Measurements from ENCODE around the gene CDK16. TPM values are rescaled to one million over a fixed set of nuclear protein-coding genes. Genes with fewer than 3 reads are reported as not detected.

The CDK16 gene
- polyA plus RNA-seq, 4 donors: 107 to 122 (median 117) TPM

- no peak for DNase-seq (ENCODE audit: low read depth in 4 of 4, low spot score in 3 of 4)
These were observed 33.2 kb upstream of the CDK16 start for GRCh38 chrX:47185241-47185640.

- DNase-seq (ENCODE audit: low read depth in 4 of 4, low spot score in 3 of 4): no peak
These were observed 32.3 kb upstream of the CDK16 start for GRCh38 chrX:47186096-47186740.

DNA sequence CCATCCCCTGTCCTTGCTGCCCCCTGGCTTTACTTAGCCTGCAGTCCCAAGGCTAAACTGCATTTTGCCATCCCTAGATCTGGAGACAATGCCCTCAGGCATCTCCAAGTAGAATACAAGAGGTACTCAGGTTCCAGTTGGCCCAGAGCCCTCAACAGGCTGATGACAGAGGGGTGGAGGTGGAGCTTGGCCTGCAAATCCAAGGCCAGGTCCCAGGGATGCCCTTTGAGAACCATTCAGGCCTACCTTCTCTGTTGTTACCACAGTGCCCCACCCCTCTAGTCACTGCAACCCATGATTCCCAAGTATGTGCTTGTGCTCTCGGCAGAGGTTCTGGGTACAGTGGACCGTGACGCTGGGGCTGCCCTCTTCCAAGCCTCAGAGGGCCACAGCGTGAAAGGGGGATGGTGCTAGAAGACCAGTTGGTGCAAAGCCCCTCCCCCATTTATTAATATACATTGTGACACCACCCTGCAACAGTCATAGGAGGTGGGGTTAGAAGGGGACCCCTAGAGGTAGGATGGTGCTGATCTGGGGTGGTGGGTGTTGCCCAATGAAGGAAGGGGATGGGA lies 31.3 kb upstream of the CDK16 start:
- no peak for DNase-seq (ENCODE audit: low read depth in 4 of 4, low spot score in 3 of 4)

DNA sequence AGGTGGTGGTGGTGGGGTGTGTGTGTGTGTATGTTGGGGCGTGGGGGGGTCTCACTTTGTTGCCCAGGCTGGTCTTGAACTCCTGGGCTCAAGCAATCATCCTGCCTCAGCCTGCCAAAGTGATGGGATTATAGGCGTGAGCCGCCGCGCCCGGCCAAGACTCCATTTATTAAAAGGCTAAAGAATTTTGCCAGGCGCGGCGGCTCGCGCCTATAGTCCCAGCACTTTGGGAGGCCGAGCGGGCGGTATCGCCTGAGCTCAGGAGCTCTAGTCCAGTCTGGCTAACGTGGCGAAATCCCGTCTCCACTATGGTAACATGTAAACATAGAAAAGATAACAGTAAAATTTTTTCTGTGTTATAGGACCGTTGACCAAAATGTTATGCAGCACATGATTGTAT lies 28.6 kb upstream of the CDK16 start:
- no peak for DNase-seq (ENCODE audit: low read depth in 4 of 4, low spot score in 3 of 4)

DNA sequence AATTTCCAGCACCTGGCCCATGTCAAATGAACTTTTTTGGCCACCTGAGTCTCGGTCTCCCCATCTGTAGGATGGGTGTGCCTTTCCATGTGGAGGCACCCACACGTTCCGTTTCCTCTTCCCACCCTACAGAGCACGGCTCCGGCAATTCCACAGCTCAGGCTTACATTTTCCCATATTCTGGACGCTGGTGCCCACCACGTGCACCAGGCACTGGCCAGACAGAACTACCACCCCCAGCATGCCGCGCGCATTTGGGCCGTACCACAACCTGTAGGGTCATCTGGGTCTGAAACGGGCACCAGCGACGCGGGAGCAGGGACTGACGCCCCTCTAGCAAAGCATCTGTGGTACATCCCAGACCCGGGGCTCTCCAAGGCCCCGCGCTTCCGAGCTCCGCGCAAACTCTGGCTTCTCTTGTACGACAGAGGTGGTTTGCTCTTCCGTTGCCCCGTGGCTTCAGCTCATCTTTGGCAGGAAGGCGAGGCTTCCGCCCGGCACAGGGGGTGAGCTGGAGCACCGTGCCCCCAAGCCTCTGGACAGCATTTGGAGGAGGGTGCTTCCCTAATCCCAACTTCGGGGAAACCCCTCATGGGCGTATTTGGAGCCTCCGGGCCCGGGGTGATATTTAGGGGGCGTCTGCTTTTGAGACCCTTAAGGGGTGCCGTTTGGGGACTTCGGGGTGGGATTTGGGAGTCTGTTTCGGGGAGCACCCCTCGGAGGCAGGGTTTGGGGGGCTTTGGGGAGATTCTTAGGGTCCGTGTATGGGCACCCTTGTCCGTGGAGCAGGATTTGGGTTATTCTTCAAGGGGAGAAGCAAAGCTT lies 27.8 kb upstream of the CDK16 start:
- DNase-seq (ENCODE audit: low read depth in 4 of 4, low spot score in 3 of 4): peak; percentile 47 to 72 (median 65)

DNA sequence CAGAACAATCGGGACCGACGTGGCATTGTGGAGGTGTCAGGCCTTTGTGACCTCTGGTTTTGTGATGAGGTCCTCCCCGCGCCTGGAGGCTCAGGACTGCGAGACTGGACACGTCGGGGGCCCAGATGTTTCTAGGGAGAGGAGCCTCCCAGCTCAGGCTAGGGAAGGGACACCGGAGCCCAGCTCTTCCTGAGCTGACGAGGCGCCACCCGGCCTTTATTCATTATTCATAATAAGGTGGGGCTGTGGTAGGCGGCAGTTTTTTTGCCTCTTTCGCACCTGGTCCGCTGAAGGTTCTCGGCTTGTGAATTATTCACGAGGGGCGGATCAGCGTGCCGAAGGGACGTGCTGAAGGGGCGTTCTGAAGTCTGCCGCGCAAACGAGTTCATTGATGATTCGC lies 27.1 kb upstream of the CDK16 start:
- no peak for DNase-seq (ENCODE audit: low read depth in 4 of 4, low spot score in 3 of 4)

DNA sequence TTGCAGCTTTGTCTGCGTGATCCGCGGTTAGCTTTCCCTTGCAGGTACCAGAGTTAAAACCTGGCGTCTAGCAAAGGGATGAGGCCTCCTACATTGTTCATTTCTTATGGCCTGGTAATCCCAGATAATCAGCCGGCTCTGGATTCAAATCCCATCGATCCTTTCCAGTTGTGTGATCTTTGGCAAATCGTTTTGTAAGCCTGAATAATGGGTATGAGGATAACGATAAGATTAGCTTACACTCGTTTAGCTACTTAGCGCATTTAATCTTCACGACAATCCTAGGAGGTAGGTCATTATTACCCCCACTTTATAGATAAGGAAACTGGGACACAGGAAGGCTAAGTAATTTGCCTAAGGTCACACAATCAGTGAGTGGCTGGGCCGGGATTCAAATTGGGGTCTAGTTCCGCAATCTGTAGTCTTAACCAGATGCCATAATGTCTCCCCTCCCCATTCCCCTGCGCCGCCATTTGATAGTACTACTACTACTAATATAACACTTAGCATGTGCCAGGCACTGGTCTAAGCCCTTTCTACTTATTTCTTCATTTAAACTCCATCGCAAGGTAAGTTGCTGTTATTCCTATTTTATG lies 26.6 kb upstream of the CDK16 start:
- no peak for DNase-seq (ENCODE audit: low read depth in 4 of 4, low spot score in 3 of 4)

DNA sequence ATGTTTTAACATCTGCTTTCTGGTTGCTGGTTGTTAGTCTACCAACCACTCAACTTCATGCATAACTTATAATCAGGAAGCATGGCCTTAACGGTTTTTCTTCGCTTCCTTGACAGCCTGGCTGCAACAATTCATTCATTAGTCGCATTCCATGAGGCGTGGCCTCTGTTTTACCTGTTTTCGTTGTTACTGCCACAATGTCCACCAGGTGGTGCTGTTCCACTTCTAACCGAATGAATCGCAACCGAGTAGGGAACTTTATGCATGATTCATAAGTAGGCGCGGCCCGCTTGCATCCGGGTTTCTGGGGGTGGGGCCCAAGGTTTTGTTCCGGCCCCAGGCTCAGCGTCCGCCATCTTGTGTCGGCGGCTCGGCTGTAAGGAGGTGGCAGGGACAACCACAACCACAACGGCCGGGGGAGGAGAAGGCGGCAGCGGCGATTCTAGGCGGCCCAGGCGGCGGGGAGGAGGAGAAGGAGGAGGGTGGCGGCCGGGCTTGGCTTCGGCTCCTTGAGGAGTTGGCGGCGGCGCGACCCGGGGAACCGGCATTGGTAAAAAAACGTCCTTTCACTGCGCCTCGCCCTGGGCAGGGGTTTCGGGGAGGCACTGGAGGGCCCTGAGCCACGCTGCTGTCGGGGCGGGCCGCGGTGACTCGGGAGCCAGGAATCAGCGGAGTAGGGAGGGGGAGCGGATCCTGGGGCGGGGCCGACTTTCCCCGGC lies 24.8 kb upstream of the CDK16 start, which contains the start of gene UBA1:
UBA1 (plus strand) TSS at position 355 of the 719 bp plus-strand sequence. CDS start 4,974 bp downstream, outside the sequence.
- peak; percentile 83 to 91 (median 88) for DNase-seq (ENCODE audit: low read depth in 4 of 4, low spot score in 3 of 4)

DNA sequence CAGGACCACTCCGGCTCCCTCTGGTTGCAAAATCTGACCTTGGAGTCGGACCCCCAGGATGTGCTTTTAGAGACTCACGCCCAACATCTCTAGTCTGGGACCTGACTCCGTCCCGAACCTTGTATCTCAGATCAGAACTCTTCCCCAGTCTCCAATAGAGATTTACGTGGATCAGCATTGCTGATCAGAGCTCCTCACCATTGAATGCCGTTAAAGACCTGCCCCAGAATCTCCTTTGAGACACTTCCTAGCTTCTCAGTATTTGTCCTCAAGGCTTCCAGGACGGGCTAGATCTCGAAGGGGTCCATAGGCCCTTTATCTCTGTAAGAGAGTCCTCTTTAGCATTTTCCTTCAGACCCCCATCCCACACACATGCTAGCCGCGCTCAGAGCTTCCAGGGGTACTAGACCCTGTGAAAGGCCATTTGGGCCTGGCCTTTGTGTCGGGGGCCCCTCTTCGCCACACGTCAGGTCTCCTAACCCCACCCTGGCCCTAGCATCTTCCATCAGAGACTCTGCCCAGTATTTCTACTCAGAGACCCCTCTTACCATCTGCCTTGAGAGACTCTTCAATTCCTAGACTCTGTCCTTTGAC lies 24.2 kb upstream of the CDK16 start:
- no peak for DNase-seq (ENCODE audit: low read depth in 4 of 4, low spot score in 3 of 4)

GRCh38 chrX:47196098-47196497 lies 22.4 kb upstream of the CDK16 start:
- no peak for DNase-seq (ENCODE audit: low read depth in 4 of 4, low spot score in 3 of 4)

DNA sequence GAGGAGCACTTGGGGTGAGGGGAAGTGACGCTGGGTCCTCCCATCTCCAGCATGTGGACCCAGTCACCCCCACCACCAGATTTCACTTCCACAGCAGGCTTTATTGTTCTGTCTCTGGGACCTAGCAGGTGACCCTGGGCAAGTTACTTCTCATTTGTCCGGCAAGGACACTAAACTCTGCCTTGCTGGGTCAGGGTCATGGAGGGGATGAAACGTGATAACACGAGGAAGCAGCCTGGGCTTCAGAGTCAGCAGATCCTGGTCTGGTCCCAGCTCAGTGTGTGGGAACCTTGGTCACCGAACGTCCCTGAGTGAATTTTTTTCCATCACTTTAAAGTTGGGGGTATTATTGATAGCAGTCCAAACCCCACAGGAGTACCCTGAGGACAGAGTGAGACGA lies 21.0 kb upstream of the CDK16 start:
- no peak for DNase-seq (ENCODE audit: low read depth in 4 of 4, low spot score in 3 of 4)

- no peak for DNase-seq (ENCODE audit: low read depth in 4 of 4, low spot score in 3 of 4)
These were observed 20.3 kb upstream of the CDK16 start for GRCh38 chrX:47198026-47198686.

DNA sequence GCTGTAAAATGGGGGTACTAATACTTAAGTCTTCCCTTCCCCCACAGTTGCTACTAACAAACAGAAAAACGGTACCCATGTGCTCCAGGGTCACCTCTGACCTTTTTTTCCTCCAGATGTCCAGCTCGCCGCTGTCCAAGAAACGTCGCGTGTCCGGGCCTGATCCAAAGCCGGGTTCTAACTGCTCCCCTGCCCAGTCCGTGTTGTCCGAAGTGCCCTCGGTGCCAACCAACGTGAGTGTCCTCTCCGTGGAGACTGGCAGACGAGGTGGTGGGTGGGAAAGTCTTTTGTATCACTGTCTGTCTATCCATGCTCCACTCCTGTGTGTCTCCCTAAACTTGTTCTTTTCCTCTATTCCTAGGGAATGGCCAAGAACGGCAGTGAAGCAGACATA lies 19.8 kb upstream of the CDK16 start:
- DNase-seq (ENCODE audit: low read depth in 4 of 4, low spot score in 3 of 4): no peak

GRCh38 chrX:47199286-47199685 lies 19.2 kb upstream of the CDK16 start:
- DNase-seq (ENCODE audit: low read depth in 4 of 4, low spot score in 3 of 4): no peak

- DNase-seq (ENCODE audit: low read depth in 4 of 4, low spot score in 3 of 4): no peak
These were observed 17.9 kb upstream of the CDK16 start for GRCh38 chrX:47200385-47201150.

GRCh38 chrX:47201345-47201944 lies 17.0 kb upstream of the CDK16 start:
- DNase-seq (ENCODE audit: low read depth in 4 of 4, low spot score in 3 of 4): no peak

DNA sequence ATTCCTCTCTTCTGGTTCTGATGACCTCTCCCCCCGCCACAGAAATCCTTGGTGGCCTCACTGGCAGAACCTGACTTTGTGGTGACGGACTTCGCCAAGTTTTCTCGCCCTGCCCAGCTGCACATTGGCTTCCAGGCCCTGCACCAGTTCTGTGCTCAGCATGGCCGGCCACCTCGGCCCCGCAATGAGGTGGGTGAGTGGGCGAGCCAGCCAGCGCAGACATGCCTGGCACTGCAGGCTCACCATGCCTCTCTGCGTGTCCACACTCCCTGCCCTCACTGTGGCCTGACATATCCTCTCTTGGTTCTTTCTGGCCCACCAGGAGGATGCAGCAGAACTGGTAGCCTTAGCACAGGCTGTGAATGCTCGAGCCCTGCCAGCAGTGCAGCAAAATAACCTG lies 16.2 kb upstream of the CDK16 start:
- no peak for DNase-seq (ENCODE audit: low read depth in 4 of 4, low spot score in 3 of 4)

DNA sequence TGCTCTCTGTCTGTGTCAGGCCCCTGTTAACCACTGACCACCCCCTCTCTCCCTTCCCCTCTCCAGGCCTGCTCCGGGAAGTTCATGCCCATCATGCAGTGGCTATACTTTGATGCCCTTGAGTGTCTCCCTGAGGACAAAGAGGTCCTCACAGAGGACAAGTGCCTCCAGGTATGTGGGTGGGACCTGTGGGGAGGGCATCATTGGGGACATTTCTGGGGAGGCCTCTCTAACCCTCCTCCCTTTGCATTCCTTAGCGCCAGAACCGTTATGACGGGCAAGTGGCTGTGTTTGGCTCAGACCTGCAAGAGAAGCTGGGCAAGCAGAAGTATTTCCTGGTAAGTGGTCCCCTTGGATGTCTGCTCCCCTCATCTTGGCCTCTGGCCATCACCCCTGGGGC lies 15.6 kb upstream of the CDK16 start:
- DNase-seq (ENCODE audit: low read depth in 4 of 4, low spot score in 3 of 4): no peak

- DNase-seq (ENCODE audit: low read depth in 4 of 4, low spot score in 3 of 4): no peak
These were observed 13.5 kb upstream of the CDK16 start for GRCh38 chrX:47204970-47205369.

Data from right renal pelvis (tissue), 4 donors.